ENCODE results near the gene SIRT7. TPM values are rescaled to one million over a fixed set of nuclear protein-coding genes. Genes with fewer than 3 reads are reported as not detected.

SIRT7 gene
- total RNA-seq, 2 experiments from 2014 or later: 29.3 to 31.8 TPM

DNA sequence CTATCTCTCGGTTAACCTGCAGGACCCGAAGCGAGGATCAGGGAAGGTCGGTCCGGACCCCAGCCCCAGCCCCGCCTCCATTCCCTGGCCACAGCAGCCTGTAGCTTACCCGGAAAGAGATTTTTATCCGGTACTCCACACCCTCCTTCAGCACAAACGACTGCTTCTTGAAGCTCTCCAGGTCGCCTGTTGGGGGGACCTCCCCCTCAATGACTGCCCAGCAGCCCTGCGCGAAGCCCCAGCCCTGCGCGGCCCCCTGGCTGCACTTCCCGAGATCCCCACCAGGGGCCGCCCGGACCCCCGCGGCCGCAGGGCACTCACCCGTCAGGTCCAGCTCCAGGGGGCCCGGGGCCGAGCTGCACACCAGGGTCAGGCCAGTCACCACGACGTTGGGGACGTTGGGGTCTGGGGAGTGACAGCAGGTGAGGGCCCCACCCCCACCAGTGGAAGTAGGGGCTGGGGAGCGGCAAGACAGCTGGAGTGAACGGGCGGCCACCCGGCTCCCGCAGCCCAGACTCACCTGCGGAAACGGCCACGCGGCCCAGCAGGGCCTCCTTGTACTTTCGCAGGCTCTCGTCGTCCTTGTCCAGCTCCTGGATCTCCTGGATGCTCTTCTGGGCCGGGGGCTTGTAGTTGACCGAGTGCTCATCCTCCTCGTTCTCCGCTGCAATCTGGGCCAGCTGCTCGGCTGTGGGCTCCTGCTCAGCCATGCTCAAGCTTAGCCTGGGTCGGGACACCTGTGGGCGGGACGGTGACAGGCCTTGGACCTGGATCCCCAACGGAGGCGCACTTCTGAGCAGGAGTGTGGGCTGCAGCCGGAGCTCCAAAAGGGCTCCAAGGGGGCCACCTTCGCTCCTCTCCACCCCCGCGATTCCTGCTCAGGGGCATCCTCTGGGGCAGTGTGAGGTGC lies 48.5 kb downstream of the SIRT7 start:
- no peak for ATAC-seq
- peaks cover 34% of the 10 kb centered on the region for H3K4me1 Mint-ChIP-seq
- H3K27me3 Mint-ChIP-seq: no peaks in the 10 kb centered on the region

GRCh38 chr17:81868674-81869220 lies 49.2 kb downstream of the SIRT7 start:
- Mint-ChIP-seq H3K4me1 (peaks cover 32% of the 10 kb centered on the region), H3K27me3 (no peaks in the 10 kb centered on the region), H3K27ac (peak overlapping the region; percentile 42), H3K9me3 (ENCODE audit: low read depth) (no peaks in the 10 kb centered on the region), H3K36me3 (ENCODE audit: low read depth) (peaks cover 46% of the 10 kb centered on the region), H3K4me3 (peak overlapping the region; percentile 87)
- intact Hi-C loops (cut with DNase I, micrococcal nuclease): no loop called here
- CTCF ChIA-PET: interaction anchor here (0.6 to 2.6 kb wide), 3 partner anchors 17 to 646 kb away, joined by 3 to 14 read pairs (median 3); no protein-coding TSS in a partner anchor
- POLR2A ChIA-PET: no interaction called here
- DNase-seq: peak; percentile 54
- no peak for ATAC-seq

More for the DNA sequence above, 48.5 kb downstream of the SIRT7 start:
- H3K27ac Mint-ChIP-seq: peak overlapping the region; percentile 84
- H3K4me3 Mint-ChIP-seq: peak overlapping the region; percentile 87
- no peaks in the 10 kb centered on the region for H3K9me3 Mint-ChIP-seq (ENCODE audit: low read depth)
- H3K36me3 Mint-ChIP-seq (ENCODE audit: low read depth): peaks cover 41% of the 10 kb centered on the region
- POLR2A ChIA-PET: interaction anchor here (1.2 to 1.6 kb wide), 3 partner anchors 8 to 47 kb away, joined by 4 to 6 read pairs (median 6); no protein-coding TSS in a partner anchor
- CTCF ChIA-PET: interaction anchor here (0.6 to 2.6 kb wide), 8 partner anchors 8 to 645 kb away, joined by 3 to 14 read pairs (median 3); partner anchors contain the start of genes ALYREF, ANAPC11 and P4HB
- peak; percentile 66 for DNase-seq
- intact Hi-C loops (cut with DNase I, micrococcal nuclease): loop anchor here (1.0 to 2.0 kb wide), 4 partner anchors 9 to 627 kb away; partner anchors contain the start of genes P4HB (in 1 of the 2) and PCYT2 (in 1 of the 2)

GRCh38 chr17:81867991-81868673 lies 49.8 kb downstream of the SIRT7 start:
- Mint-ChIP-seq H3K4me1 (peaks cover 32% of the 10 kb centered on the region), H3K27ac (peak overlapping the region; percentile 42), H3K27me3 (no peaks in the 10 kb centered on the region), H3K4me3 (peak overlapping the region; percentile 87), H3K9me3 (ENCODE audit: low read depth) (no peaks in the 10 kb centered on the region), H3K36me3 (ENCODE audit: low read depth) (peaks cover 50% of the 10 kb centered on the region)
- POLR2A ChIA-PET: no interaction called here
- ATAC-seq (no peak), DNase-seq (peak; percentile 45)
- intact Hi-C loops (cut with DNase I, micrococcal nuclease): no loop called here
- CTCF ChIA-PET: interaction anchor here (2.6 kb wide), 1 partner anchor 18 kb away, joined by 14 read pairs; no protein-coding TSS in a partner anchor

DNA sequence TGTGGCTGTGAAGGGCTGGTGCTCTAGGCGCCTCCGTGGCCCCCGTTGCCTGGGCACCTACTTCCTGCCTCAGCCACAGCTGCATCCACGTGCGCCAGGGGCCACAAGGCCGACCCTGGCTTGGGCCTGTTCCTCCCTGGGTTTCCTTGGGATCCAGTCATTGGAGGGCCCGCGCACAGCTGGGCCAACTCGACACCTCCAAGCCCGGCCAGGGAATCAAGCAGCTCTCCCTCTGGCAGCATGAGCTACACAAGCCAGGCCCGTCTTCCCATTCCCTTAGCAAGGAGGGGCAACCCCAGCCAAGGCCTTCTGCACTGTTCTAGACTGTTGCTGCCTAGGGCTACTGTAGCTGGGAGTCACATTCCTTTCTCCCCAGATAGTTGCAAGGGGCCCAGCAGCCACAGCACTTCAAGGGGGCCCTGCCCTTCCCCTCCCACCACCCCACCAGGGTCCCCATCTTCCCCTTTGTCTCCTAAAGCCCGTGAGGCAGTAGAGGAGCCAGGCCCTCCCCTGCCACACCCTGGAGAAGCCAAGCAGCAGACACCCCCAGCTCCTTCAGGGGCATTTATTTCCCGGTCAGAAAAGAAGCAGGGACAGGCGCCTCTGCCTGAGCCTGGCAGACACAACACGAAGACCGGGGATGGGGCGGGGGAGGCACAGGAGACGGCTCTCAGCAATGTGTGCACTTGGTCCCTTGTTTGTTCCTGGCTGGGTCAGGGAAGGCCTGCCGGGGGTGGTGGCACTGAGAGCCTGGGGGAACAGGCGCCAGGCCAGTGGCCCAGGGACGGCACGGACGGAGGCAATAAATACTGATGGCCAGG lies 50.6 kb downstream of the SIRT7 start:
- POLR2A ChIA-PET: no interaction called here
- CTCF ChIA-PET: no interaction called here
- Mint-ChIP-seq H3K4me1 (peaks cover 33% of the 10 kb centered on the region), H3K27ac (peak overlapping the region; percentile 67), H3K9me3 (ENCODE audit: low read depth) (no peaks in the 10 kb centered on the region), H3K4me3 (peak overlapping the region; percentile 87), H3K36me3 (ENCODE audit: low read depth) (peaks cover 51% of the 10 kb centered on the region), H3K27me3 (no peaks in the 10 kb centered on the region)
- ATAC-seq (peak; percentile 2), DNase-seq (peak; percentile 56)
- intact Hi-C loops (cut with DNase I, micrococcal nuclease): no loop called here

- peaks cover 36% of the 10 kb centered on the region for H3K4me1 Mint-ChIP-seq
- no peaks in the 10 kb centered on the region for H3K9me3 Mint-ChIP-seq (ENCODE audit: low read depth)
- peaks cover 55% of the 10 kb centered on the region for H3K36me3 Mint-ChIP-seq (ENCODE audit: low read depth)
- ChIA-PET POLR2A (interaction anchor here (0.9 kb wide), 1 partner anchor 17 kb away, joined by 3 read pairs; no protein-coding TSS in a partner anchor), CTCF (no interaction called here)
- no peak overlapping the region for H3K4me3 Mint-ChIP-seq
- DNase-seq: peak; percentile 29
- peak overlapping the region; percentile 67 for H3K27ac Mint-ChIP-seq
- intact Hi-C loops (cut with DNase I, micrococcal nuclease): no loop called here
- H3K27me3 Mint-ChIP-seq: no peaks in the 10 kb centered on the region
- peak; percentile 1 for ATAC-seq
These were observed 51.4 kb downstream of the SIRT7 start for GRCh38 chr17:81866440-81867169.

- no peaks in the 10 kb centered on the region for H3K9me3 Mint-ChIP-seq (ENCODE audit: low read depth)
- ChIA-PET CTCF (interaction anchor here (1.5 kb wide), 1 partner anchor 15 kb away, joined by 3 read pairs; no protein-coding TSS in a partner anchor), POLR2A (interaction anchor here (0.8 to 0.9 kb wide), 2 partner anchors 18 to 20 kb away, joined by 3 read pairs; no protein-coding TSS in a partner anchor)
- peaks cover 60% of the 10 kb centered on the region for H3K36me3 Mint-ChIP-seq (ENCODE audit: low read depth)
- no peak overlapping the region for H3K27ac Mint-ChIP-seq
- intact Hi-C loops (cut with DNase I, micrococcal nuclease): no loop called here
- DNase-seq: peak; percentile 33
- H3K4me3 Mint-ChIP-seq: no peak overlapping the region
- no peak for ATAC-seq
- H3K27me3 Mint-ChIP-seq: no peaks in the 10 kb centered on the region
- H3K4me1 Mint-ChIP-seq: peaks cover 36% of the 10 kb centered on the region
These were observed 52.1 kb downstream of the SIRT7 start for GRCh38 chr17:81865733-81866439.

DNA sequence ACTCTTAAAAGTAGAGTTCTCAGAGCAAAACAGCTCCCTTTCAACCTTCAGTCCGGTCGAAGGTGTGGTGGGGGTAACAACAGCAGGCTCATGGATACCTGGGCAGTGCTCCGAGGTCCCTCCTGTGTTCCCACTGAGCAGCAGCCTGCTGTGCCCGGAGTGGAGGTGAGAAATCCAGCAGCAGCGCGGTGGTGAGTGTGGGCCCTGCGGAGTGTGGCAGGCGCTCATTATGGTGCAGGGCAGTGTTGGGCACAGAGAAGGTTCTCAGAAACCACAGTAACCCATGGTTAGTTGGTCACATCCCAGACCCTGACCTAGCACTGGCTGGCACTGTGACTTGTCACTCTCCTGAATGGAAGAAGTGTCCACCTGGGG lies 52.6 kb downstream of the SIRT7 start:
- Mint-ChIP-seq H3K27me3 (no peaks in the 10 kb centered on the region), H3K27ac (no peak overlapping the region), H3K4me3 (no peak overlapping the region), H3K9me3 (ENCODE audit: low read depth) (no peaks in the 10 kb centered on the region), H3K36me3 (ENCODE audit: low read depth) (peaks cover 59% of the 10 kb centered on the region), H3K4me1 (peaks cover 36% of the 10 kb centered on the region)
- intact Hi-C loops (cut with DNase I, micrococcal nuclease): no loop called here
- ATAC-seq (no peak), DNase-seq (no peak)
- CTCF ChIA-PET: interaction anchor here (1.5 kb wide), 1 partner anchor 16 kb away, joined by 3 read pairs; no protein-coding TSS in a partner anchor
- POLR2A ChIA-PET: interaction anchor here (0.8 to 0.9 kb wide), 2 partner anchors 19 to 21 kb away, joined by 3 read pairs; no protein-coding TSS in a partner anchor

DNA sequence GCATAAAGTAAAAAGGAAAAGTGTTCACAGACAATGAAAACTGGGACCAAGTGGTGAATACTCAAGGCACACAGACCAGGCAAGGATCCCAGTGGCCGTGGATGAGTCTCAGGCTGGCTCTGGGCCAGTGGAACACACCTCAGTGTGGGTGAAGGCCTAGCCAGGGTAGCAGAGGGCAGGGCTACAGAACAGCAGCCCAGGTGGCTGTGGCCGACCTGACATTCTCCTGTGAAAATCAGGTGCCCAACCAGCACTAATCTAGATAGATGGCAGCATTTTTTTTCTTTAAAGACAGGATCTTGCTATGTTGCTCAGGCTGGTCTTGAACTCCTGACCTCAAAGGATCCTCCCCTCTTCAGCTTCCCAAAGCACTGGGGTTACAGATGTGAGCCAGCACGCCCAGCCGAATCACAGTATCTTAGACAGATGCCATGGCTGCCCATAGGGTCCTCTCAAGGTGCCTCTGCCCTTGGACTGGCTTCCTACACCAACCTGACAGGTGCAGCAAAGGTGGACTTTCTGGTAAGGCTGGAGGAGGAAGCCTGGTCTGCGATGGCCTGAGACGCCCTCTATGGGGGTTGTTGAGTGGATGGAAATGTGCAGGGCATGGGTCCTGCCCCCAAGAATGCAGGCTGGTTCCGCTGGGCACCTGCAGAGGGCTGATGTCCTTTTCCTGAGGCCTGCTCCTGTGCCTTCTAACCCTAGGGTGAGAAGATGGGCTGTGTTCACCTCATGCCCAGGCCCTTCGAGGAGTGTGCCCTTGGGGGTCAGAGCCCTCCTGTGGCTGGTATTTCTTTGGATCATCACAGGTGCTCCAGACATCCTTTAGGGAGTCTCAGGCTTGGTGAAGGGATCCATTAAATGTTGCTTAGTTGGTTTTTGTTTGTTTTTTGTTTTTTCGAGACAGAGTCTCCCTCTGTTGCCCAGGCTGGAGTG lies 53.9 kb downstream of the SIRT7 start:
- Mint-ChIP-seq H3K27ac (peak overlapping the region; percentile 93), H3K9me3 (ENCODE audit: low read depth) (no peaks in the 10 kb centered on the region), H3K4me1 (peaks cover 38% of the 10 kb centered on the region), H3K4me3 (no peak overlapping the region), H3K27me3 (no peaks in the 10 kb centered on the region), H3K36me3 (ENCODE audit: low read depth) (peaks cover 55% of the 10 kb centered on the region)
- intact Hi-C loops (cut with DNase I, micrococcal nuclease): no loop called here
- DNase-seq: no peak
- POLR2A ChIA-PET: no interaction called here
- ATAC-seq: no peak
- CTCF ChIA-PET: no interaction called here

DNA sequence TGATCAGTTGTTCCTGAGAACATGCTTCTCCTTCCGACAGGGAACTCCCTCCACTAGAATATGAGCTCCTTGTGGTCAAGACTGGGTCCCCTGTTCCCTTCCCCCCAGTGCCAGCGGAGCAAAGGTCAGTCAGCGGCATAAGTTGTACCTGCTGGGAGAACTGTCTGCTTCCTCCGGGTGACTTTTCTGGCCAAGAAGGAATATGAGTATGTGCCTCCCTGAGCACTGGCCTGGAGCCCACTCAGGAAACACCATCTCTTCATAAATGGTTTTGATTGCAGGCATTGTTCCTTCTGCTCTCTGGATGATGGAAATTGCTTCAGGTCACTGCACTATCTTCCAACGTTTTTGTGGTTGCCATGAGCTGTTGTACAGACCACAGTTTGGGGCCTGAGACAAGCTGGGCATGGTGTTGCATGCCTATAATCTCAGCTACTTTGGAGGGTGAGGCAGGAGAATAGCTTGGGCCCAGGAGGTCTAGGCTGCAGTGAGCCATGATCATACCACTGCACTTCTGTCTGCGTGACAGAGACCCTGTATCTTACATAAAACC lies 54.8 kb downstream of the SIRT7 start:
- CTCF ChIA-PET: interaction anchor here (0.5 kb wide), 1 partner anchor 30 kb away, joined by 5 read pairs; no protein-coding TSS in a partner anchor
- Mint-ChIP-seq H3K36me3 (ENCODE audit: low read depth) (peaks cover 61% of the 10 kb centered on the region), H3K27ac (peak overlapping the region; percentile 93), H3K4me3 (peak overlapping the region; percentile 99), H3K9me3 (ENCODE audit: low read depth) (no peaks in the 10 kb centered on the region), H3K27me3 (no peaks in the 10 kb centered on the region), H3K4me1 (peaks cover 46% of the 10 kb centered on the region)
- POLR2A ChIA-PET: no interaction called here
- intact Hi-C loops (cut with DNase I, micrococcal nuclease): no loop called here
- ATAC-seq (no peak), DNase-seq (no peak)

All from activated CD4-positive, alpha-beta T cell treated with anti-CD3 and anti-CD28 coated beads for 36 hours (primary cell).